GM12878 (cell line): ENCODE measurements around the gene DSE. TPM values are rescaled to one million over a fixed set of nuclear protein-coding genes. Genes with fewer than 3 reads are reported as not detected.

Experiments used
- ATAC-seq: fragments of 200-7000 bp; cut with Tn5 transposase; 3 replicates; pipeline ENCODE4 v1.9.1; 2020; ENCODE audit warnings: mild to moderate bottlenecking, moderate library complexity
- BruUV-seq: library from RNA; stranded (reverse); fragments of 400-500 nt; replicated peaks from 2 replicates; lab custom pipeline; 2021; lab: Mats Ljungman, UMichigan
- CTCF ChIA-PET: fragments of 300-600 bp; sonication (Branson Sonifier 250); formaldehyde crosslinking; extraction: SDS; loops from one replicate; lab custom pipeline; 2021; ENCODE audit warnings: inconsistent platforms; lab: Yijun Ruan, JAX
- POLR2A ChIA-PET: fragments of 350-600 bp; formaldehyde crosslinking; extraction: SDS; loops from one replicate; lab custom pipeline; 2021; ENCODE audit warnings: inconsistent platforms; lab: Charles Lee
- RAD21 ChIA-PET: fragments of 300-600 bp; sonication (Branson Sonifier 250); formaldehyde crosslinking; loops from one replicate; lab custom pipeline; 2023; ENCODE audit warnings: antibody characterized with exemption; ENCODE audit not compliant: unreplicated experiment; lab: Charles Lee
- SMC1A ChIA-PET: fragments of 300-600 bp; sonication (Branson Sonifier 250); formaldehyde crosslinking; loops from one replicate; lab custom pipeline; 2023; ENCODE audit not compliant: unreplicated experiment, uncharacterized antibody; lab: Charles Lee
- DNase-seq: peaks from one replicate; pipeline ENCODE4 v3.0.0-alpha.2; 2011; ENCODE audit warnings: low read depth, low spot score
- FAIRE-seq: peaks from 3 replicates; lab custom pipeline; 2011; peaks lifted over from hg19 to GRCh38; lab: Jason Lieb, UNC
- H2AFZ ChIP-seq: 2 replicates; pipeline ENCODE4 v1.6.0; 2011; ENCODE audit warnings: low read depth, low read length, control low read depth; ENCODE audit not compliant: control insufficient read depth
- H3K27ac ChIP-seq: 2 replicates; pipeline ENCODE4 v1.5.1; 2011; ENCODE audit warnings: control low read depth; ENCODE audit not compliant: control insufficient read depth, insufficient read depth
- H3K27me3 ChIP-seq, 2 experiments: replicated peaks in 1 of 2; 2 replicates each; pipeline versions ENCODE4 v1.6.0 to v1.6.1; 2011; ENCODE audit warnings: low read length in 1 of 2; ENCODE audit not compliant: control insufficient read depth in 2 of 2, insufficient read depth in 2 of 2
- H3K36me3 ChIP-seq, 2 experiments: 2 replicates each; pipeline ENCODE4 v1.5.1; 2011; ENCODE audit warnings: low read length in 1 of 2; ENCODE audit not compliant: control insufficient read depth in 2 of 2, insufficient read depth in 2 of 2
- H3K4me1 ChIP-seq: 2 replicates; pipeline ENCODE4 v1.6.1; 2011; ENCODE audit warnings: mild to moderate bottlenecking, low read length, moderate library complexity, mixed read lengths; ENCODE audit not compliant: control insufficient read depth, insufficient read depth
- H3K4me2 ChIP-seq: 2 replicates; pipeline ENCODE4 v1.6.0; 2011; ENCODE audit warnings: control low read depth; ENCODE audit not compliant: control insufficient read depth, insufficient read depth
- H3K4me3 ChIP-seq: fragments of 200-600 bp; sonication (generic); 2 replicates; pipeline ENCODE4 v1.5.1; 2016
- H3K79me2 ChIP-seq: 2 replicates; pipeline ENCODE4 v1.6.0; 2011; ENCODE audit warnings: low read length; ENCODE audit not compliant: control insufficient read depth, insufficient read depth
- H3K9ac ChIP-seq: 2 replicates; pipeline ENCODE4 v1.8.0; 2011; ENCODE audit warnings: low read length, control low read depth, mixed read lengths; ENCODE audit not compliant: control insufficient read depth, insufficient read depth
- H3K9me3 ChIP-seq: replicated peaks from 3 replicates; pipeline ENCODE4 v1.5.1; 2011; ENCODE audit warnings: mild to moderate bottlenecking, low read length; ENCODE audit not compliant: control insufficient read depth, insufficient read depth
- H4K20me1 ChIP-seq: 2 replicates; pipeline ENCODE4 v1.6.0; 2011; ENCODE audit not compliant: control insufficient read depth, insufficient read depth
- ATF2 ChIP-seq: IDR thresholded peaks from 2 replicates; pipeline ENCODE4 v1.6.1; 2012; ENCODE audit warnings: low read length, inconsistent platforms
- JUND ChIP-seq: IDR thresholded peaks from 2 replicates; pipeline ENCODE4 v1.6.1; 2012; ENCODE audit warnings: low read depth, mild to moderate bottlenecking, low read length, improper control_type of control experiment, moderate library complexity
- KDM1A ChIP-seq: fragments of 200-600 bp; sonication (generic); IDR thresholded peaks from 2 replicates; pipeline ENCODE4 v1.6.1; 2016; ENCODE audit warnings: borderline replicate concordance
- MEF2B ChIP-seq: fragments of 450-650 bp; IDR thresholded peaks from 2 replicates; pipeline ENCODE4 v1.6.1; 2018; ENCODE audit warnings: mild to moderate bottlenecking, moderate library complexity; ENCODE audit not compliant: partially characterized antibody, poor library complexity, severe bottlenecking
- PAX8 ChIP-seq: fragments of 450-650 bp; IDR thresholded peaks from 2 replicates; pipeline ENCODE4 v1.6.1; 2017; ENCODE audit warnings: mild to moderate bottlenecking, moderate library complexity
- SIN3A ChIP-seq: IDR thresholded peaks from 2 replicates; pipeline ENCODE4 v1.6.1; 2012; ENCODE audit warnings: low read depth, low read length, improper control_type of control experiment
- SIX5 ChIP-seq: IDR thresholded peaks from 2 replicates; pipeline ENCODE4 v1.6.1; 2011; ENCODE audit warnings: mild to moderate bottlenecking, low read depth, low read length, moderate library complexity; ENCODE audit not compliant: severe bottlenecking
- SMC3 ChIP-seq: IDR thresholded peaks from 2 replicates; pipeline ENCODE4 v1.6.1; 2011; ENCODE audit warnings: low read length, improper control_type of control experiment, borderline replicate concordance
- SPI1 ChIP-seq: IDR thresholded peaks from 2 replicates; pipeline ENCODE4 v1.6.1; 2011; ENCODE audit warnings: low read depth, mild to moderate bottlenecking, low read length, moderate library complexity, borderline replicate concordance; ENCODE audit not compliant: insufficient read depth
- STAT1 ChIP-seq: fragments of 450-650 bp; conservative IDR thresholded peaks from 2 replicates; pipeline ENCODE4 v1.6.1; 2014; ENCODE audit warnings: antibody characterized with exemption, mild to moderate bottlenecking
- ZNF207 ChIP-seq: fragments of 450-650 bp; IDR thresholded peaks from 2 replicates; pipeline ENCODE4 v1.6.1; 2014; ENCODE audit warnings: antibody characterized with exemption, mild to moderate bottlenecking, borderline replicate concordance
- WGBS: methylation state at CpG from one replicate; pipeline ENCODE4 v1.1.6; 2016; ENCODE audit warnings: low lambda C conversion rate; ENCODE audit not compliant: insufficient replicate concordance, insufficient coverage; ENCODE audit errors: missing lambda C conversion rate; 5-methylcytosine and 5-hydroxymethylcytosine counted together
- in situ Hi-C: fragments of 300-500 bp; cut with MboI; formaldehyde crosslinking; loops from 9 replicates; pipeline ENCODE4 v1.14.3; 2018; ENCODE audit warnings: mixed read lengths
- intact Hi-C: fragments of 100-400 bp; cut with micrococcal nuclease; formaldehyde crosslinking; loops from one replicate; pipeline ENCODE4 v1.14.2; 2022; ENCODE audit not compliant: unreplicated experiment
- polyA plus RNA-seq, 11 experiments: library from polyadenylated mRNA; depleted of rRNA in 4 of 11; unstranded in 6 of 11; stranded (reverse) in 5 of 11; fragments of >200 nt; fragmentation: Nextera tagmentation in 4 of 11; fragmentation: Illumina TruSeq in 1 of 11; extraction: Ambion mirVana in 4 of 11; extraction: Trizol in 1 of 11; gene quantifications; 1 replicate in 1 of 11; 2 replicates in 10 of 11; pipeline versions ENCODE4 v1.2.1 to v1.2.3, GENCODE V29; 2011 to 2016; ENCODE audit warnings: inconsistent platforms in 2 of 11, missing spikeins in 2 of 11, low read depth in 1 of 11
- total RNA-seq, 4 experiments: library from RNA; depleted of rRNA in 3 of 4; stranded (reverse); fragments of >200 nt in 3 of 4; fragmentation: Illumina TruSeq in 1 of 4; extraction: Trizol in 1 of 4; gene quantifications; 2 replicates each; pipeline versions ENCODE4 v1.2.1 to v1.2.3, GENCODE V29; 2013 to 2021
- TF ChIP-seq, protein P1 (sequence below): IDR thresholded peaks from 2 replicates; pipeline ENCODE4 v1.6.1; 2011; ENCODE audit warnings: mild to moderate bottlenecking, low read depth, low read length, moderate library complexity; ENCODE audit not compliant: insufficient replicate concordance

Gene DSE
- total and polyA plus RNA-seq, 10 of the 15 experiments (the other 5 are each of a cell fraction or from before 2014, with no cell fraction given), result 12.6 to 76.4 (median 43.0) TPM

DNA sequence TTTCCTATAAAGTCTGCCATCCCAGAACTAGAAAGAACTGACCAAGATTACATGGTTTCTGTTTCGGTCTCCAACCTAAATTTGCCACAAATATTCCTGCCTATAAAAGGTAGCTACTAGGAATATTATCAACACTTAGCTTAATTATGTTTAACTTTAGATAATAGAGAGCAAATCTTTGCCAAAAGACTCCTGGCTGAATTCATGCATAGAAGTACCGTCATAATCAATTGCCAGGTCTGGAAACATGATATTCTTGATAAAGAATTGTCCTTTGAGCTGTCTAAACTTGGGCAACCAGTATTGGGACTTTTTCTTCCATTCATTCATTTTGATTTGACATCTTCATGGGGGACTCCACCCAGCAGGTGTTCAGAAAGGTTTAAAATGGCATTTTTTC lies 112.9 kb downstream of the DSE start:
- no peaks in the 10 kb centered on the region for H3K4me1 ChIP-seq
- H3K27ac ChIP-seq, result no peak overlapping the region
- no peaks in the 10 kb centered on the region for H3K36me3 ChIP-seq
- no peaks in the 10 kb centered on the region for H4K20me1 ChIP-seq
- ChIA-PET POLR2A (no interaction called here), RAD21 (no interaction called here), SMC1A (interaction anchor here (2.1 kb wide), 1 partner anchor 12 kb away, joined by 5 read pairs; no protein-coding TSS in a partner anchor), CTCF (interaction anchor here (1.1 kb wide), 2 partner anchors 10 to 11 kb away, joined by 3 read pairs; no protein-coding TSS in a partner anchor)
- ATAC-seq (no peak), DNase-seq (no peak), FAIRE-seq (no peak)
- no peak overlapping the region for H3K4me2 ChIP-seq
- no peak overlapping the region for H2AFZ ChIP-seq
- H3K79me2 ChIP-seq, result no peaks in the 10 kb centered on the region
- H3K9me3 ChIP-seq, result no peaks in the 10 kb centered on the region
- H3K4me3 ChIP-seq, result no peak overlapping the region
- intact Hi-C loops, result no loop called here
- no TSS peak for BruUV-seq
- WGBS, result 28% methylated on average over 2 of the region's 2 CpGs
- TF ChIP-seq ATF2 (no peak), SIN3A (no peak), STAT1 (no peak), MEF2B (no peak), SPI1 (no peak), JUND (no peak), ZNF207 (no peak), PAX8 (no peak), SIX5 (no peak), KDM1A (no peak), SMC3 (no peak)
- TF ChIP-seq, protein P1, sequence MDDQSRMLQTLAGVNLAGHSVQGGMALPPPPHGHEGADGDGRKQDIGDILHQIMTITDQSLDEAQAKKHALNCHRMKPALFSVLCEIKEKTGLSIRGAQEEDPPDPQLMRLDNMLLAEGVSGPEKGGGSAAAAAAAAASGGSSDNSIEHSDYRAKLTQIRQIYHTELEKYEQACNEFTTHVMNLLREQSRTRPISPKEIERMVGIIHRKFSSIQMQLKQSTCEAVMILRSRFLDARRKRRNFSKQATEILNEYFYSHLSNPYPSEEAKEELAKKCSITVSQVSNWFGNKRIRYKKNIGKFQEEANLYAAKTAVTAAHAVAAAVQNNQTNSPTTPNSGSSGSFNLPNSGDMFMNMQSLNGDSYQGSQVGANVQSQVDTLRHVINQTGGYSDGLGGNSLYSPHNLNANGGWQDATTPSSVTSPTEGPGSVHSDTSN, result no peak
- in situ Hi-C loops, result no loop called here
- no peak overlapping the region for H3K9ac ChIP-seq
- peaks cover 0 to 1% of the 10 kb centered on the region in 2 experiments; a peak in 2 of 4 replicates for H3K27me3 ChIP-seq
